ENCODE data around the gene PMF1.

DNA sequence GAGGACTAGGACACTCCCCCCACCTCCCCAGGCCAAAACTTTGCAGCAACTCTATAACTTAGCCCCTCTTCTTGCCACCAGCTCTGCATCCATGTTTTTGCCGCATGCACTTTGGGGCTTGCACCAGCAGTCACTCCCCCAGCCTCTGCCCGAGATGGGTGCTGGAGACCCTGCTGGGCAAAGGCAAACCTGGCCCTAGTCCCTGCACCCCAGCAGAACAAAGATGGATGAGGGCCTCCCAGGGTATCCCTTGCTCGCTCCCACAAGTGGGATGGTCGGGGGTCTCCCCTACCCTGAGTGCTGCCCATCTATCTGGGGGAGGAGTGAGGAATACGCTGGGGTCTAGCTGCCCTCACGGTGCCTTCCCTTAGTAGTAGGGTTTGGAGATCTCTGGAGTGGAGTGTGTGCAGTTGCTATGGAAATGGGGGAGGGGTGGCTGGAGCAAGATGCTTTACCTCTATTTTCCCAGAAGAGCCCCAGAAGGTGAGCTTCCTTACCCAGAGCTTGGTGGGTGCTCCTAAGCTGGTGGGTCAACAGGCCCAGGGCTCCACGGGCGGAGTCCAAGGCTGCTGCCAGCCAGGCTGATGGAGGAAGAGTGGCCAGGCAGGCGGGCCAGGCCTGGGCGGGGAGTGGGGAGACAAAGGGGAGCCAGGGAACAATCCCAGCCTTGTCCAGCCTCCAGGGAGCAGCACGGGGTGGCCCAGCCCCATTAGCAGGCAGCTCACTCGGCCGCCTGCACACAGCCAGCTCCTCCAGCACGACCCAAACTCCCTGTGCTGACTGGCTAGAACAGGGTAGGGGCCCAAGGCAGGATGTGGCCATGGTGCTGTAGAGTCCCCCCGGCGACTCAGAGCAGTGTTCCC lies 34.9 kb downstream of the PMF1 start, which contains the start of gene PAQR6:
- TF ChIP-seq POLR2AphosphoS5 (IDR thresholded peaks at IDR 0.05; ENCODE audit: borderline replicate concordance, low read depth, low read length) (peak; percentile 42), EZH2 (IDR thresholded peaks at IDR 0.05) (no peak)
